OCI-LY3 (cell line): ENCODE results near the gene PILRA.

ENCODE experiments used
- EZH2phosphoT487 ChIP-seq: fragments of 200-600 bp; shearing (Covaris generic); IDR thresholded peaks from 2 replicates; pipeline ENCODE4 v1.6.1; 2018; ENCODE audit warnings: antibody characterized with exemption, mixed run types, low read depth
- TF ChIP-seq, protein P1 (sequence below): fragments of 200-600, 300-600 bp; sonication (generic); IDR thresholded peaks from 2 replicates; pipeline ENCODE4 v1.5.1; 2014; ENCODE audit warnings: antibody characterized with exemption, low read length, low read depth

- TF ChIP-seq, protein P1, sequence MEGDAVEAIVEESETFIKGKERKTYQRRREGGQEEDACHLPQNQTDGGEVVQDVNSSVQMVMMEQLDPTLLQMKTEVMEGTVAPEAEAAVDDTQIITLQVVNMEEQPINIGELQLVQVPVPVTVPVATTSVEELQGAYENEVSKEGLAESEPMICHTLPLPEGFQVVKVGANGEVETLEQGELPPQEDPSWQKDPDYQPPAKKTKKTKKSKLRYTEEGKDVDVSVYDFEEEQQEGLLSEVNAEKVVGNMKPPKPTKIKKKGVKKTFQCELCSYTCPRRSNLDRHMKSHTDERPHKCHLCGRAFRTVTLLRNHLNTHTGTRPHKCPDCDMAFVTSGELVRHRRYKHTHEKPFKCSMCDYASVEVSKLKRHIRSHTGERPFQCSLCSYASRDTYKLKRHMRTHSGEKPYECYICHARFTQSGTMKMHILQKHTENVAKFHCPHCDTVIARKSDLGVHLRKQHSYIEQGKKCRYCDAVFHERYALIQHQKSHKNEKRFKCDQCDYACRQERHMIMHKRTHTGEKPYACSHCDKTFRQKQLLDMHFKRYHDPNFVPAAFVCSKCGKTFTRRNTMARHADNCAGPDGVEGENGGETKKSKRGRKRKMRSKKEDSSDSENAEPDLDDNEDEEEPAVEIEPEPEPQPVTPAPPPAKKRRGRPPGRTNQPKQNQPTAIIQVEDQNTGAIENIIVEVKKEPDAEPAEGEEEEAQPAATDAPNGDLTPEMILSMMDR = no peak
- no peak for TF ChIP-seq EZH2phosphoT487
Measured at GRCh38 chr7:100444311-100445278, 71.3 kb downstream of the PILRA start.
